HG03439 (cell line): ENCODE data around the gene CLMN.

Experiments
- ATAC-seq: cut with Tn5 transposase; IDR thresholded peaks from one replicate; pipeline ENCODE4 v1.9.1; 2021; ENCODE audit warnings: mild to moderate bottlenecking, moderate library complexity; ENCODE audit not compliant: unreplicated experiment

The CLMN gene

DNA sequence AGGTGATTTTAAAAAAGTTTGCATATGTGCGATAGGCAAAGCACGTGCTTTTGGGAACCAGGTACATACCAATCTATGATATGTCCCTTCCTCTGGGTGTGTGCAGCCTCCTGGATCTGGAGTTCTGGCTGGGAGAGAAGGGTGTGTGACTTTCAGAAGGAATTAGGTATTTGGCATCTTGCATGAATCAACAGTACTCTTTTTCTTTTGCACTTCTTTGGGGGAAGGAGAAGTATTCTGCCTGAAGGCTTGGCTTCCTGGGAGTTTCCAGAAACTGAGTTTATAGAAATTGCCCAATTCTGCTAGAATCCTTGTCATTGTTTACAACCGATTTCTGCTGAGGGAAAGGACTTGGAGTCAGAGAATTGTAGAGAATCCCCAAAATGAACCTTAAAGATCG is 2.9 kb upstream of the CLMN start:
- no peak for ATAC-seq

DNA sequence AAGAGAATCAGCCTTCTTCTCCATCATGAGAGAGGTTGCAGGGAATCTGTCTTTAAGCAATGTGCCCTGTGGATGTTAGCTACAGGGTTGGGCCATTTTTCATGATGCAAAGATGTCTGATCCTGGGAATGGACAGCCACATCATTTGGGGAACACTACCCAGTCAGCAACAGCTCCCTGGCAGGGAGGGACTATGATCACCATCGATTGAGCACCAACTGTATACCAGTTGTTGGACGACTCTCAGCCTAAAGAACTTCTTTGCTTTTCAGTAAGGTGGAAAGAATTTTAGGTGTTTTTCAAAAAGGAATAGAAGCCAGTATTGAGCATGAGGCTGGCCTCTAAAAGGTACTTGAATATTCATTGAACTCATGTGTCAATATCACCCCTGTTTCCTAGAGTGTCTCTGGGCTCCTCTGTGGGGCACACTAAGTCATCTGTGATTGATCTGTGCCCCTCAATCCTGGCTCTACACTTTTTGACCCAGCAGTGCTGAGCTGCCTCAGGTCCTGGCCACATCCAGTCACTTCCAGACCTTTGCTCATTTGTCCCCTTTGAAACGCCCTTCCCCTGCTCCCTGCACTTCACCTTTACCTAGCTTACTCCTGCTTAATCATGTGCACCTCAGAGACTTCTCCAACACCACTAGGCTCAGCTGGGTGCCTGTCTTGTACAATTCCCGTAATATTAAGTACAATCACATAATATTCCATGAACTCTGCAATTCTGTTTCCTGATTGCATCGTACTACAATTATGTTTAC is 2.2 kb upstream of the CLMN start:
- no peak for ATAC-seq

DNA sequence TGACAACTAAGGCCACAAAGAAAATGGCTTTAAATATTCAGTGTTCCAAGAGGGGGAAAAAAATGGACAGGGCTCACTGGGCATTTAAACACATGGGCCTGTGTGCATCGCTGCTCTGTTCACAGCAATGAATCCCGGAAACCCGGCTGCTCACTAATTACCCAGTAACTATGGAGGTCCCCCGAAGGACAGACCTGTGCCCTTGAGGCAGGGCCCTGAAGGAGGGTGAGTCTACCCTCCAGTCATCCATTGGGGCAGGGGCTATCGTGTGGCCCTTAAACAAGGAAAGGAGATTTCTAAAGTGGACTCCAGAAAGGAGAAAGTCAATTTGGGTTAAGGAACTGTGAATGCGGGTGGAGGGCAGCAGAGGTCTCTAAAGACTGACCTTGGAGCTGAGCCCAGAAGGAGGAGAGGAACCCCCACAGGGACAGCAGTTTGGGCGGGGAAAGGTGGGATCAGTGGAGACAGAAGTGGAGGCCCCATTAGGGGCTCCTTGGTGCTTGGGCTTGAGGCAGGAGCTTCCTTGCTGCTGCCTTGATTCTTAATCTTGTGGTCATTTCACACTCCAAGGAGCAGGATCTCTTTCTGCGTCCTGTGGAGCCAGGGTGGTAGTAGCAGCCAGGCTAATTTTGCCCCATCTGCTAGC is 1.4 kb upstream of the CLMN start:
- ATAC-seq: no peak

DNA sequence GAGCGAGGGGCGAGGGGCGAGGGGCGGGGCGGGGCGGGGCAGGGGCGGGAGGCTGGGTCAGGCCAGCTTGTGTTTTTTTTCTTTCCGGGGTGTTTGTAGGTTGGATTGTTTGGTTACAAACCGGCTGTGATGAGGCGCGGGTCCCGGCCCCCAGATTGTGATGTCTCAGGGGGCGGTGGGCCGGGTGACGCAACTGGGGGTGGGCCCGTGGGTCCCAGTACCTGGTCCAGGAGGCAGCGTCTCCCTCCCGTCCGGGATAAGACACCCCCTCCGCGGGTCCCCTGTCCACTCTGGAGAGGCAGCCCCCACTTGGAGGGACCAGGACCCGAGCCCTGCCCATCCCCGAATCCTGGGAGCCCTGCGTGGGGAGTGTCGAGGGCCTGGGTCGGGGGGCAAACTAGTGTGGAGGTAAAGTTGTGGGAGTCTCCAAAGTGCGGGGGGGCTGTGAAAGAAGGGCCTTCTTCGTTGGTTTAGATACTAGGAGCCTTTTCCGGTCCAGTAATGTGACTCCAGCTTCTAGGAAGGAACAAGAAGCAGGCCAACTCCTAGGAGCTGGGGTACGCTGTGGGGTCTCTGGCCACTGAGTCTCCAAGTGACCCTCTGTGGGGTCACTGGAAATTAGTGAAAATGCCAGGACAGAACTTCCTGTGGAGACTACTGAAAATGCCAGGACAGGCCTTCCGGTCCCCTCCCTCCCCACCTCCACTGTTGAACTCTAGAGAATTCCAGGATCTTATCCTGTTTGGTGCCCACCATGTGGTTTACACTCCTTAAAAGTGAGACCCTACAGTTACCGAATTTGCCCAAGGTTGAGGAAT is 579 bp upstream of the CLMN start:
- no peak for ATAC-seq

DNA sequence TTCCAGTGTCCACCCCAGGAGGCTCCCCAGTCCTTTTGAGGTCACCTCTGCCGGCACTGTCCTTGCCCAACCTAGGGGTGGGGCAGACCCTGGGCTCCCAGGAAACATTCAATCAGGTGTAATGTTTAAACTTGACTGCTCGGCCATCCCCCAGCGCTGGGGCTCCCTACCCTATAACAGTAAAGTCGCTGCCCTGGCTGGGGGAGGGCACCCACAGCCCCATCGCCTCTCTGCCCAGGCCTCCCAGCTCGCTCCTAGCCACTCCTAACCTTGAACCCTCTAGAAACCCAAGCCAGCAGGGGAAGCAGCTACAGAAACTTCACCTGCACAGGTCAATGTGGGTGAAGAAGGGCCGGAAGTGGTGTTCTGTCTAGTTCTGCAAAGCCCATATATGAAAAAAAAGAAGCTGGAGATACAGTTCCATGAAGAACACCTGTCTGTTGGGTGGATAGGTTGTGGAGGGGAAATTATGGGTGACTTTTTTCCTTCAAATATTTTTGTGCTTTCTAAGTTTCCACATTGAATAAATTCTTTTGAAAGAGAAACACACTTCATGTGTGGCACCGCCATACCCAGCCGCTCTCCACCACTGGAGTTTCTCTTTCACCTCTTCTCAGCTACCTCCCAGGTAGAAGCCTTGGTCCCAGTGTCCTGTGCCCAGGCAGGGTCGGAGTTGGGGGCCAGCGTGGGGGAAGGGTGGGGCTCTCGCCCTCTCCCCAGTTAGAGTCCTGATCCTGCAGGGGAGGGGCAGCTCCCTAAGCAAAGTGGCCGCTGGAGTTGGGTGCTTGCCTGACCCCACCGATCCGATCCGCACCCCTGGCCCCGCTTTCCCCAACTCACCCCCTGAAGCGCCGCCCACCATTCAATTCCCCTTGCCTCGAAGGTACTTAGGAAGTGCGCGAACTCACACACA is 1.1 kb downstream of the CLMN start:
- no peak for ATAC-seq

DNA sequence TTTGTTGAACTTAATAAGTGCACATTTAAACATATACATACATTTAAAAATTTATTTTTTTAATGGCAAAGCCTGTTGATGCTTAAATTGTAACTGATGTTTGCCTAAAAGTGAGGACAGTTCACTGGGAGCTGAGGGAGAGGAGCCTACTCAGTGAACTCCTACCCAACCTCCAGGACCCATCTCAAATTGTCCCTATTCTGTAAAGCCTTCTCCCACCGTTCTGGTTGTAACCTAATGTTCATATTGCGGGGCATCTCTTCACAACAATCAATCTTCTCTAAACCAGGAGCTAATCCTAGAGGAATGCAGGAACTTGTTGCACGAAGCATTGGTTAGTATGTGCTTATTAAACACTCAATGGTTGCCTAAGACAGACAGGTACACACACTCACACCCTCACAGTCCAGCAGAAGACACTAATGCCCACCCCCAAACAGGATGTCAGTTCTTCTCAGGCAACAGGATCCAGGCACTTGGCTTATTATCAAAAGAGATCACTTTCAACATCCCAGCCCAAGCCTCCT is 1.8 kb downstream of the CLMN start:
- ATAC-seq: no peak

GRCh38 chr14:95316821-95317220 is 2.9 kb downstream of the CLMN start:
- no peak for ATAC-seq

GRCh38 chr14:95315579-95315978 is 4.1 kb downstream of the CLMN start:
- no peak for ATAC-seq

- ATAC-seq: no peak
Observed at GRCh38 chr14:95315156-95315555, 4.6 kb downstream of the CLMN start.

DNA sequence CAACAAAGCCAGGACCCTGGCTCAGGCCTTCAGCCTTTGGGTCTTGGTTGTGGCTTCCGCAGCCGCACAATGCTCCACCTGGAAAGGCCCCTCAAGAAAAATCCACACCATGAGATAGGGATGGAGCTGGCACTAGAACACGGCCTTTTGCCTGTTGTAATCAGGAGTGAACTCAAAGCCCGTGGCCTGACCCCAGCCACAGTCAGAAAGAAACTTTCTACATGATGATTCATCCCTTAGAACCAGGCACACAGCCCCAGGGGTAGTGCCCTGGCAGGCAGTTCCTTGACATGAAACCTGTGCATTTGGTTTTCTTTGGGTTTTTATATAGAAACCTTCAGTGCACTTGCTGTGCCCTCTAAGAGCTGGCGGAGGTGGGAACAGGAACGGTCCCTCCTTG is 5.1 kb downstream of the CLMN start:
- peak; percentile 67 for ATAC-seq

DNA sequence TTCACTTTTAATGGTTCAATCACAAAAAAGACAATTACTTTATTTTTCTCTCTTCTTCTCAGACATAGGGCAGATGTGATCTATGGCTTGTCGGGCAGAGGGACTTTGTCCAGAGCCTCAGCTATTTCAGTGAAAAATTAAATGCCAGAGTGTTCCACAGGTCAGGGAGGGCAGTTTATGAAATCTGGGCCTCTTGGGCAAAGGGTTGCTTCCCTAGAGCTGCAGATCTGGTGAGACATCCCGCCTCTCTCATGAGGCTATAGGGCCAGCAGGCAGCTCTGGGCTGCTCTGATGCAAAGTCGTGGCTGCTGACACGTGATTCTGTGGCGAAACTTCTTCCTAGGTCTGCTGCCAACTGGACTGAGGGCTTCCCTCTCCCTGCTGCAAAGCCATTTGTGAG is 6.0 kb downstream of the CLMN start:
- ATAC-seq: no peak

DNA sequence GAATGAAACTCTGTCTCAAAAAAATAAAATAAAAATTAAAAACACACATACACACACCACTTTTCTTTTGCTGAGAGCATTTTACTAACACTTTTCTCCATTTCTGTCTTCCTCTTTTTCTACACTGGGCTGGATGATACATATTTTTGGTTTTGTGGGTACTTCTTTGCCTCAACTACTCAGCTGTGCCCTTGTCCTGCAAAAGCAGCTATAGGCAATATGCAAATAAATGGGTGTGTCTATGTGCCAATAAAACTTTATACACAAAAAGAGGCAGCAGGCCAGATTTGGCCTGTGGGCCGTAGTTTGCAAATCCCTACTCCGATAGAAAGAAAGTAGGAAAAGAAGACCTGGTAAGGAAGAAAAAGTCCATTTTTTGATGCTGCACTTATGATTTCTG is 6.5 kb downstream of the CLMN start:
- no peak for ATAC-seq

DNA sequence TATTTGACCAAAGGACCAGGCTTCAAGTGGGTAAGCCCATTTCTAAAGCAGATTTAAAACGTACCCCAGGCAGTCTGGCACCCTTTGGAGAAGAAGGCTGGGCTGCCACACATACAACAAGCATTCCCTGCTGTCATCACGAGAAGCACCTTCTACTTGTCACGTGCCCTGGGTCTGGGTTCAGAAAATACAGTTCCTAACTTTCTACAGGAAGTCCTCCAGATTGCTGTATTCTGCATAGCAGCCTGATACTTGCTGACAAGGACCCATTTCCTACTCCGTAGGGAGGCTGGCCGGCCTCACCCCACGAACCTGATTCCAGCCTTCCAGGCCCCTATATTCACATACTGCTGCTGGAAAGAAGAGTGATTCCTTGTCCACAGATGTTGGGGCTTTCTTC is 7.4 kb downstream of the CLMN start:
- no peak for ATAC-seq

GRCh38 chr14:95311752-95312151 is 8.0 kb downstream of the CLMN start:
- ATAC-seq: no peak

DNA sequence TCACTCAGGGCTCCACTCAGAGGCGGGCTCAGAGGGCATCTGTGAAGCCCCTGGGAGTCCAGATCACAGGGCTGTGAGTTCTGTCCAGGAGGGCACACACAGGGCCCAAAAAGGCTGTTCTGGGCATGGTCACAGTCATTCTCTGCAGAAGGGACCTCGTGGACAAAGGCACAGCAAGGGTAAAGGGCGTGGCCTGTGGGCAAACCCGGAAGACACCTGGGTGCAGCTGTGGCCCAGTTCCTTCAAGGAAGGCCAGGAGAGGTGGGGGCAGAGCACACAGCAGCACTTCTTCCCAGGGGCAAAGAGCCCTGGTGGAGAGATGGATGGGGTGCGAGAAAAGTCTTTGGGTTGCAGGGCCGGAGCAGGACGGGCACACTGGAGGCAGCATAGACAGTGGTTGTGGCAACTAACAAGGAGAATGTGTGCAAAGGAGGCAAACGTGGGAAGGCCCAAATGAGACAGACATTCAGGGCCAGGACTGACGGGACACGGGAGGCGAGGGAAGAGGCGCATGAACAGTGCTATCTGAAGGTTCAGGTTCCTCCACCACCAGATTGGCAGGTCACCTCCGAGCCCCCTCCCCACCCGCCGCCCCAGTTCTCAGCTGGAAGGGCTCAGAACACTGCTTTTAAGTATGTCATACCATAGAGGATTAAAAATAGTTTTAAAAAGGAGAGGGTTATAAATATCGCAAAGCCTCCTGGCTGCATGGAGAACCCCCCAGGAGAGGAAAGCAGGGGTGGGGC is 8.9 kb downstream of the CLMN start:
- no peak for ATAC-seq

DNA sequence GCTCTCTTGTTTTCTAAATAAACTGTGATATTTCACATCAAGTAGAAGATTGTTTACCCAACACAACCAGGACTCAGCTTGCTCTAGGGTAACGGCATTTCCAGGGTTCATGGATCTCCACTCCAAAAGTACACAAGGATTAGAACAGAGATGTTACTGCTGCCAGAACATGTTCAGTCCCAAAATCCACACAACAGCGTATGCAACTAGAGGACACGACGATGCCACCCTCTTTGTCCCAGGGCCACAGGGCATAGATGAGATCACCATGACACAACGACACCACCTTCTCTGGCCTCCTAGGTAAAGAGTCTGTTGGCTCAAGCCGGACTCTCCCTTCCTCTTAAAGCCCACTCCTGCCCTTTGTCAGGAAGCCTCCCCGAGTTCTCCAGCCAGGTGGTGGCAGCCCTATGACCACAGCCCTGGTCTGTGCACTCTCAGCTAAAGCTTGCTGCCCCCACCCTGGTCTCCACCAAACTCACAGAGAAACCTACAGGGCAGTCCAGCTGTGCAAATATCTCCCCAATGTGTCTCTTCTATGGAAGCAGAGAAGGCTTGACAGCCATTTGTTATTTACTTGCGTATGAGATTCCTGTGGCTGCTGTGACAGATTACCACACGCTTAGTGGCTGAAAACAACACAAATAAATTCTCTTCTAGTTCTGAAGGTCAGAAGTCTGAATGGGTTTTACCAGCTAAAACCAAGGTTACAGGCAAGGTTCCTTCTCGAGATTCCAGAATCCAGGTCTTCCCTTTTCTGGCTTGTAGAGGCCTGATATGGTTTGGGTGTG is 10.3 kb downstream of the CLMN start:
- no peak for ATAC-seq

DNA sequence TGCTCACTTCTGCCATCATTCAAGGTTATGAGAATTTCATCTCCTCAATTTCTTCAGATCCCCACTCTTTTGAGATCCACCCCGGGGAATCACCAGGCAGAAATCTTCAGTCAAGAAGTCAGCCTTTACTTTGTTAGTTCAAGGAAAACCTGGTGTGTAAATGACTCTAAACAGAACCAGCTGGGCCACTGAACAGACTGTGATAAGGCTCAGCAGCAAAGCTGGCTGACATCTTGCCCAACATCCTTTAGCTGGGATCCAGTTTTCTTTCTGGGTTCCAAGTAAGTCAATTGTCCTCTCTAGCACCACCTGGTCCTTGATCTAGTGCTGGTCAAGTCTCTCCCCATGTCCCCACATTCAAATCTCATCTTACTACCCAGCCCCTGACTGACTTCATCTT is 11.6 kb downstream of the CLMN start:
- no peak for ATAC-seq

GRCh38 chr14:95307402-95308041 is 12.2 kb downstream of the CLMN start:
- ATAC-seq: no peak

DNA sequence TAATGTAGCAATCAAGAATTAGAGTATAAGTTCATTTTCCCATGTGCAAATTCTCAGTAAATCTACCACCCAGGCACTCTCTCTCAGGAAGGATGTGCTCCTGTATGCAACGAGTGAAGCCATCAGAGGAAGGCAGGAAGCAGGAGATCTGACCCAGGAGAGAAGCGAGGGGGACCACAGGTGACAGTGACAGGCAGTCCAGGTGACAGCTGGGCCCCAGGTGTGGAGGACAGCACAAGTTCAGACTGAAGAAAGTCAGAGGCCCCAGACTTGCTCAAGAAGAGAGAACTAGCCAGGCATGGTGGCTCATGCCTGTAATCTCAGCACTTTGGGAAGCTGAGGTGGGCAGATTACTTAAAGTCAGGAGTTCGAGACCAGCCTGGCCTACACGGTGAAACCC is 13.8 kb downstream of the CLMN start:
- no peak for ATAC-seq
